Measurements from ENCODE around the gene DNAH10. TPM values are rescaled to one million over a fixed set of nuclear protein-coding genes. Genes with fewer than 3 reads are reported as not detected.
"Not testable (repeated sequence)": the region's sequence is repeated elsewhere in the genome, so short reads cannot be mapped to it uniquely, and the experiment has no call there.

Gene DNAH10
- total RNA-seq, 4 donors from 2014 or later, result under 0.01 to 1.7 (median 0.28) TPM

GRCh38 chr12:123782997-123783792 lies 21.1 kb downstream of the DNAH10 start:
- Histone ChIP-seq H3K9me3 (no peaks in the 10 kb centered on the region), H3K4me3 (no peak overlapping the region), H3K27ac (no peak overlapping the region), H3K4me1 (no peaks in the 10 kb centered on the region), H3K36me3 (no peaks in the 10 kb centered on the region), H3K27me3 (no peaks in the 10 kb centered on the region)
- no peak for TF ChIP-seq POLR2A (IDR thresholded peaks at IDR 0.05)
- no peak for TF ChIP-seq CTCF (IDR thresholded peaks at IDR 0.05)
- no peak for DNase-seq

GRCh38 chr12:123787466-123787865 lies 25.4 kb downstream of the DNAH10 start:
- H3K9me3 ChIP-seq, result no peaks in the 10 kb centered on the region
- no peak overlapping the region for H3K27ac ChIP-seq
- no peaks in the 10 kb centered on the region for H3K4me1 ChIP-seq
- TF ChIP-seq CTCF (IDR thresholded peaks at IDR 0.05), result no peak
- no peak for TF ChIP-seq POLR2A (IDR thresholded peaks at IDR 0.05)
- H3K4me3 ChIP-seq, result no peak overlapping the region
- H3K27me3 ChIP-seq, result no peaks in the 10 kb centered on the region
- DNase-seq, result no peak
- no peaks in the 10 kb centered on the region for H3K36me3 ChIP-seq

GRCh38 chr12:123788541-123788940 lies 26.4 kb downstream of the DNAH10 start:
- DNase-seq, result no peak
- Histone ChIP-seq H3K9me3 (no peaks in the 10 kb centered on the region), H3K4me3 (no peak overlapping the region), H3K4me1 (no peaks in the 10 kb centered on the region), H3K36me3 (no peaks in the 10 kb centered on the region), H3K27me3 (no peaks in the 10 kb centered on the region), H3K27ac (no peak overlapping the region)
- TF ChIP-seq POLR2A (IDR thresholded peaks at IDR 0.05), result no peak
- no peak for TF ChIP-seq CTCF (IDR thresholded peaks at IDR 0.05)

- not testable (repeated sequence) for H3K4me1 ChIP-seq, H3K9me3 ChIP-seq, H3K4me3 ChIP-seq, H3K27me3 ChIP-seq, H3K36me3 ChIP-seq, H3K27ac ChIP-seq, DNase-seq
These were observed 27.3 kb downstream of the DNAH10 start for GRCh38 chr12:123789422-123789821.

- no peaks in the 10 kb centered on the region for H3K4me1 ChIP-seq
- no peak for DNase-seq
- H3K36me3 ChIP-seq, result no peaks in the 10 kb centered on the region
- no peaks in the 10 kb centered on the region for H3K9me3 ChIP-seq
- H3K27ac ChIP-seq, result no peak overlapping the region
- H3K4me3 ChIP-seq, result no peak overlapping the region
- no peaks in the 10 kb centered on the region for H3K27me3 ChIP-seq
- TF ChIP-seq CTCF (IDR thresholded peaks at IDR 0.05), result no peak
- no peak for TF ChIP-seq POLR2A (IDR thresholded peaks at IDR 0.05)
These were observed 28.9 kb downstream of the DNAH10 start for GRCh38 chr12:123790905-123791467.

GRCh38 chr12:123794027-123794426 lies 31.9 kb downstream of the DNAH10 start:
- DNase-seq, result no peak
- Histone ChIP-seq H3K27ac (no peak overlapping the region), H3K4me3 (no peak overlapping the region), H3K9me3 (no peaks in the 10 kb centered on the region), H3K36me3 (no peaks in the 10 kb centered on the region), H3K4me1 (no peaks in the 10 kb centered on the region), H3K27me3 (no peaks in the 10 kb centered on the region)
- TF ChIP-seq POLR2A (IDR thresholded peaks at IDR 0.05) (no peak), CTCF (IDR thresholded peaks at IDR 0.05) (no peak)
